Testis (tissue), 3 donors: Measurements from ENCODE around the gene NUP50. TPM values are rescaled to one million over a fixed set of nuclear protein-coding genes. Genes with fewer than 3 reads are reported as not detected.

Source experiments
- DNase-seq: peaks from one replicate; pipeline ENCODE4 v3.0.0-alpha.2; 2019
- H3K27ac ChIP-seq, 2 donors: fragments of 200-600 bp; sonication (generic); one replicate each; pipeline ENCODE4 v1.5.1; 2019
- H3K27me3 ChIP-seq: fragments of 200-600 bp; sonication (generic); one replicate; pipeline ENCODE4 v1.5.1; 2019
- H3K36me3 ChIP-seq: fragments of 200-600 bp; sonication (generic); one replicate; pipeline ENCODE4 v1.5.1; 2017; ENCODE audit warnings: low read depth; ENCODE audit errors: missing control alignments
- H3K4me1 ChIP-seq: fragments of 200-600 bp; sonication (generic); one replicate; pipeline ENCODE4 v1.5.1; 2019
- H3K4me3 ChIP-seq, 2 donors: fragments of 200-600 bp; sonication (generic); one replicate each; pipeline ENCODE4 v1.5.1; 2017 to 2019
- H3K9me3 ChIP-seq: fragments of 200-600 bp; sonication (generic); one replicate; pipeline ENCODE4 v1.5.1; 2017
- CTCF ChIP-seq, 3 experiments: fragments of 450-650 bp in 2 of 3; fragments of 200-600 bp in 1 of 3; sonication (generic) in 1 of 3; IDR thresholded peaks; one replicate each; pipeline ENCODE4 v1.5.1; 2016 to 2019; ENCODE audit warnings: antibody characterized with exemption in 3 of 3, mild to moderate bottlenecking in 2 of 3, moderate library complexity in 1 of 3
- POLR2A ChIP-seq: fragments of 450-650 bp; IDR thresholded peaks from one replicate; pipeline ENCODE4 v1.6.1; 2017; ENCODE audit warnings: antibody characterized with exemption, mild to moderate bottlenecking, moderate library complexity
- WGBS, 2 donors: methylation state at CpG; one replicate each; pipeline ENCODE4 v1.1.5; 2018; 5-methylcytosine and 5-hydroxymethylcytosine counted together
- intact Hi-C: fragments of 100-400 bp; cut with DNase I; formaldehyde crosslinking; loops from one replicate; pipeline ENCODE4 v1.15.1; 2023; ENCODE audit warnings: low total_unique reads
- polyA plus RNA-seq: library from polyadenylated mRNA; stranded (reverse); fragments of 350-450 nt; fragmentation: Illumina TruSeq; extraction: RNeasy Lipid Tissue Mini Kit (QIAGEN cat#74804); gene quantifications from one replicate; pipeline ENCODE4 v1.2.3, GENCODE V29; 2014; ENCODE audit warnings: low read depth, low replicate concordance; ENCODE audit not compliant: insufficient read depth
- total RNA-seq, 2 donors: library from RNA; depleted of rRNA; stranded (reverse); fragments of >200 nt; gene quantifications; one replicate each; pipeline ENCODE4 v1.2.3, GENCODE V29; 2016

NUP50 gene
- total and polyA plus RNA-seq, 3 donors from 2014 or later: 66.2 to 120 (median 119) TPM

GRCh38 chr22:45157907-45158306 is 5.8 kb upstream of the NUP50 start:
- TF ChIP-seq CTCF (IDR thresholded peaks at IDR 0.05) (no peak), POLR2A (no peak)
- 86 to 87% methylated on average over 3 of the region's 3 CpGs for WGBS, 2 donors
- H3K9me3 ChIP-seq: no peaks in the 10 kb centered on the region
- intact Hi-C loops: no loop called here
- no peak overlapping the region for H3K27ac ChIP-seq
- no peak for DNase-seq
- peaks cover 22% of the 10 kb centered on the region for H3K4me1 ChIP-seq
- no peak overlapping the region for H3K4me3 ChIP-seq
- H3K27me3 ChIP-seq: no peaks in the 10 kb centered on the region
- H3K36me3 ChIP-seq: no peaks in the 10 kb centered on the region

GRCh38 chr22:45159652-45160462 is 3.9 kb upstream of the NUP50 start:
- Histone ChIP-seq H3K9me3 (no peaks in the 10 kb centered on the region), H3K36me3 (no peaks in the 10 kb centered on the region), H3K4me1 (peaks cover 22% of the 10 kb centered on the region), H3K27me3 (no peaks in the 10 kb centered on the region), H3K27ac (peak overlapping the region in 1 of 2 donors; percentile 79), H3K4me3 (no peak overlapping the region)
- 47 to 64% methylated on average over 5 of the region's 5 CpGs for WGBS, 2 donors
- DNase-seq: no peak
- TF ChIP-seq POLR2A (no peak), CTCF (IDR thresholded peaks at IDR 0.05) (peak in 1 of 3 experiments; percentile 18)
- intact Hi-C loops: no loop called here

GRCh38 chr22:45162531-45162930 is 1.2 kb upstream of the NUP50 start:
- intact Hi-C loops: no loop called here
- H3K27ac ChIP-seq: peak overlapping the region in 1 of 2 donors; percentile 92
- H3K9me3 ChIP-seq: no peaks in the 10 kb centered on the region
- peaks cover 22% of the 10 kb centered on the region for H3K4me1 ChIP-seq
- TF ChIP-seq POLR2A (no peak), CTCF (IDR thresholded peaks at IDR 0.05) (no peak)
- peak overlapping the region; percentile 93 to 96 for H3K4me3 ChIP-seq
- no peaks in the 10 kb centered on the region for H3K36me3 ChIP-seq
- 59 to 69% methylated on average over 19 of the region's 19 CpGs for WGBS, 2 donors
- H3K27me3 ChIP-seq: no peaks in the 10 kb centered on the region
- no peak for DNase-seq

- H3K36me3 ChIP-seq: no peaks in the 10 kb centered on the region
- no peaks in the 10 kb centered on the region for H3K27me3 ChIP-seq
- no peaks in the 10 kb centered on the region for H3K9me3 ChIP-seq
- peaks cover 21% of the 10 kb centered on the region for H3K4me1 ChIP-seq
- DNase-seq: no peak
- peak overlapping the region; percentile 93 to 96 for H3K4me3 ChIP-seq
- peak overlapping the region; percentile 86 to 92 for H3K27ac ChIP-seq
- intact Hi-C loops: no loop called here
- WGBS, 2 donors: 4 to 5% methylated on average over 13 of the region's 13 CpGs
- TF ChIP-seq CTCF (IDR thresholded peaks at IDR 0.05) (no peak), POLR2A (no peak)
Measured at GRCh38 chr22:45163099-45163450, 650 bp upstream of the NUP50 start.
